Muscle layer of duodenum (tissue), 2 donors: ENCODE data around the gene EXOC5.
"Not testable (repeated sequence)": the region's sequence is repeated elsewhere in the genome, so short reads cannot be mapped to it uniquely, and the experiment has no call there.

Source experiments
- H3K27ac ChIP-seq: one replicate; pipeline ENCODE4 v1.7.0; 2013; ENCODE audit warnings: mild to moderate bottlenecking, low read length
- H3K27me3 ChIP-seq: one replicate; pipeline ENCODE4 v1.7.0; 2013; ENCODE audit warnings: low read depth, mild to moderate bottlenecking, control low read depth, low read length
- H3K36me3 ChIP-seq, 2 donors: one replicate each; pipeline ENCODE4 v1.7.0; 2013; ENCODE audit warnings: low read length in 2 of 2, control low read depth in 1 of 2, mild to moderate bottlenecking in 1 of 2; ENCODE audit not compliant: insufficient read depth in 2 of 2, control insufficient read depth in 1 of 2
- H3K4me1 ChIP-seq, 2 donors: one replicate each; pipeline ENCODE4 v1.7.0; 2013; ENCODE audit warnings: low read length in 2 of 2, mild to moderate bottlenecking in 2 of 2, control low read depth in 1 of 2, moderate library complexity in 1 of 2; ENCODE audit not compliant: insufficient read depth in 2 of 2, control insufficient read depth in 1 of 2
- H3K4me3 ChIP-seq, 2 donors: one replicate each; pipeline ENCODE4 v1.7.0; 2013; ENCODE audit warnings: low read length in 2 of 2, low read depth in 1 of 2, mild to moderate bottlenecking in 1 of 2
- H3K9me3 ChIP-seq, 2 donors: one replicate each; pipeline ENCODE4 v1.7.0; 2013; ENCODE audit warnings: low read length in 2 of 2, control low read depth in 1 of 2, mild to moderate bottlenecking in 1 of 2; ENCODE audit not compliant: control insufficient read depth in 1 of 2
- donor health status: healthy.

Gene EXOC5

GRCh38 chr14:57287745-57288144, 19.0 kb upstream of the EXOC5 start:
- Histone ChIP-seq H3K27me3 (no peaks in the 10 kb centered on the region), H3K27ac (no peak overlapping the region), H3K4me3 (no peak overlapping the region), H3K4me1 (no peaks in the 10 kb centered on the region), H3K9me3 (no peaks in the 10 kb centered on the region), H3K36me3 (peaks cover 26 to 37% of the 10 kb centered on the region in 2 donors)

- H3K27me3 ChIP-seq: no peaks in the 10 kb centered on the region
- no peak overlapping the region for H3K27ac ChIP-seq
- H3K36me3 ChIP-seq: peaks cover 25 to 34% of the 10 kb centered on the region in 2 donors
- H3K4me3 ChIP-seq: no peak overlapping the region
- H3K4me1 ChIP-seq: no peaks in the 10 kb centered on the region
- H3K9me3 ChIP-seq: no peaks in the 10 kb centered on the region
Measured at GRCh38 chr14:57277062-57277461, 8.4 kb upstream of the EXOC5 start.

GRCh38 chr14:57275023-57275664, 6.4 kb upstream of the EXOC5 start:
- H3K27me3 ChIP-seq: no peaks in the 10 kb centered on the region
- H3K27ac ChIP-seq: no peak overlapping the region
- H3K4me1 ChIP-seq: peaks cover 7 to 16% of the 10 kb centered on the region in 2 donors
- no peaks in the 10 kb centered on the region for H3K9me3 ChIP-seq
- no peak overlapping the region for H3K4me3 ChIP-seq
- H3K36me3 ChIP-seq: peaks cover 19 to 22% of the 10 kb centered on the region in 2 donors

DNA sequence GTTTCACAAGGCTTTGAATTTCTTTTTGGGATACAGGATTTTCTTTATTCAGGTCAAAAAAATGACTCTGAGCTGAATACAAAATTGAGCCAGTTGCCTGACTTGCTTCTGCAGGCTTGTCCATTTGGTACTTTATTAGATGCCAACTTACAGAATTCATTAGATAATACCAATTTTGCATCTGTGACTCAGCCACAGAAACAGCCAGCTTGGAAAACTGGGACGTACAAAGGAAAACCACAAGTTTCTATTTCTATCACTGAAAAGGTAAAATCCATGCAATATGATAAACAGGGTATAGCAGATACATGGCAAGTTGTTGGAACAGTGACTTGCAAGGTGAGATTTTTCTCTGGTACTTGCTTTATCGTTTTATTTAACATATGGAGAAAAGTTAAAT, 5.8 kb upstream of the EXOC5 start:
- H3K4me1 ChIP-seq: peaks cover 7 to 21% of the 10 kb centered on the region in 2 donors
- H3K36me3 ChIP-seq: peaks cover 19 to 22% of the 10 kb centered on the region in 2 donors
- H3K4me3 ChIP-seq: no peak overlapping the region
- no peaks in the 10 kb centered on the region for H3K27me3 ChIP-seq
- H3K9me3 ChIP-seq: no peaks in the 10 kb centered on the region
- H3K27ac ChIP-seq: no peak overlapping the region

DNA sequence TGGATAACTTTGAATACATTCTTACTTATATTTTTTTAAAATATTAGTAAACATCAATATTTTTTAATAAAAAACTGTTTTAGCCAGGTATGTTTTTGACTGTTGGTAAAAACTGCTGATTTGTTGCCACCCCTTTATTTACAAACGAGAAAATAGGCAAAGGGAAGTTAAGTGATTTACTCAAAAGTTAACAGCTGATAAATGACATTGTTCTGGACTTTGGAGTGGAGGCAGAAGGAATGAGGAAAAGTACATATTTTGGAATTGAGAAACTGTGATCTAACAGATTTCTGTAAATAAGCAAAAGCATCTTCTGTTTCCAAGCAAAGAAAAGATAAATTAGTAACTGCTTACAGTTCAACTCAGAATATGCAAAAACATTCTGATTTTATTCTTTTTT, 4.5 kb upstream of the EXOC5 start:
- H3K9me3 ChIP-seq: no peaks in the 10 kb centered on the region
- H3K36me3 ChIP-seq: peaks cover 17 to 23% of the 10 kb centered on the region in 2 donors
- no peak overlapping the region for H3K4me3 ChIP-seq
- H3K27me3 ChIP-seq: no peaks in the 10 kb centered on the region
- no peak overlapping the region for H3K27ac ChIP-seq
- H3K4me1 ChIP-seq: peaks cover 7 to 21% of the 10 kb centered on the region in 2 donors

DNA sequence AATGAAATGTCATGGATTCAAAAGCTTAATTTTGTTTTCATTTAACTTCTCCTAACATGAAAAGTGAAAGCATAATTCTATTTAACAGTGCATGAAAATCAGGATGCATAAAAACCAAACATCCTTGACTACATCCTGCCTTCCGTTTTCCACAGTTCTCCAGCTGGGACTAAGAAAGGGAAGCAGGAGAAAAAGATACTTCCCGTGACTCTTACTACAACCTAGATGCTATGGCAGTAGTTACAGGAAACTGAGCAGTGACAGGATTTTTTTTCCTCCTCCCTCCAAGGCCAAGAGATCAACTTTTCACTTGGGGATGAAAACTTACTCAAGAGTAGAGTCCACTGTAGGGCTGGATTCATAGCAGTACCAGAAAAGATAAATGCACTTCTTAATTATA, 2.6 kb downstream of the EXOC5 start:
- Histone ChIP-seq H3K9me3 (no peaks in the 10 kb centered on the region), H3K27ac (no peak overlapping the region), H3K36me3 (peaks cover 0 to 6% of the 10 kb centered on the region in 2 donors), H3K4me3 (no peak overlapping the region), H3K27me3 (no peaks in the 10 kb centered on the region), H3K4me1 (peaks cover 9 to 36% of the 10 kb centered on the region in 2 donors)

DNA sequence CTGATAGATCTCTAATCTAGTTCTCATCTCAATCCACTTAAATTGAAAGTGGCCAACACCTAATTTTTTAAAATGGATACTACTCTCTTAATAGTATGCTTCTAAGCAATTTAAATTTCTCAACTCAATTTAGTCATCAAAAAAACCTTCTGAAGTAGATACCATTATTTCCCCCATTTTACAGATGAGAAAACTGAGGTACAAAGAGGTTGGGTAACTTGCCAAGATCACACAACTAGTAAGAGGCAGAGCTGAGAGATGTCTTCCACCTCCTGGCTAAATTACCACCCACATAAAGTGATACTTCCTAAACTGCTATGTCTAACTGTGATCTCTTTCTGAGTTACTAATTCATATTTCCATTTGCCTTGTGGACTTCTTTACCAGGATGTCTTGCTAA, 6.6 kb downstream of the EXOC5 start:
- H3K27ac ChIP-seq: no peak overlapping the region
- H3K9me3 ChIP-seq: no peaks in the 10 kb centered on the region
- no peaks in the 10 kb centered on the region for H3K36me3 ChIP-seq
- H3K4me1 ChIP-seq: peaks cover 5 to 17% of the 10 kb centered on the region in 2 donors
- no peak overlapping the region for H3K4me3 ChIP-seq
- H3K27me3 ChIP-seq: no peaks in the 10 kb centered on the region

DNA sequence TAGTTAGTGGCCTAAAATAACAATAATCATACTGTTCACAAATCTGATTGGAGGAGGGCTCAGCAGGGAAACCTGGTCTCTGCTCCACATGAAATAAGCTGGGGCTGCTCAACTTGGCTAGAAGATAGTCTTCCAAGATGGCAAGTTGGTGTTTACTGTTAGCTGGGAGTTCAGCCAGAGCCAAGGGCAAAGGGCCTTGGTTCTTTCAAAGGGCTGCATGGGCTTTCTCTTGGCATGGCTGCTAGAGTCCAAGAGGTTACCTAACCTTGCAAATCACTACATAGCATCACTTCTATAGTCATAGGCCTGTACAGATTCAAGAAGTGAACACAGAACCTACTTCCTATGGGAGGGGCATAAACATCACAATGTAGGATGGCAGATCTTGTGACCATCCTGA, 7.1 kb downstream of the EXOC5 start:
- H3K4me3 ChIP-seq: no peak overlapping the region
- peaks cover 0 to under 1% of the 10 kb centered on the region in 2 donors for H3K36me3 ChIP-seq
- H3K27ac ChIP-seq: no peak overlapping the region
- no peaks in the 10 kb centered on the region for H3K27me3 ChIP-seq
- no peaks in the 10 kb centered on the region for H3K9me3 ChIP-seq
- peaks cover 5 to 12% of the 10 kb centered on the region in 2 donors for H3K4me1 ChIP-seq

GRCh38 chr14:57259672-57260071, 9.0 kb downstream of the EXOC5 start:
- H3K4me1 ChIP-seq: peaks cover 5 to 9% of the 10 kb centered on the region in 2 donors
- no peak overlapping the region for H3K4me3 ChIP-seq
- no peaks in the 10 kb centered on the region for H3K27me3 ChIP-seq
- no peak overlapping the region for H3K27ac ChIP-seq
- peaks cover 0 to 3% of the 10 kb centered on the region in 2 donors for H3K36me3 ChIP-seq
- H3K9me3 ChIP-seq: no peaks in the 10 kb centered on the region

- not testable (repeated sequence) for H3K9me3 ChIP-seq, H3K4me1 ChIP-seq, H3K4me3 ChIP-seq, H3K27ac ChIP-seq, H3K36me3 ChIP-seq, H3K27me3 ChIP-seq
Measured at GRCh38 chr14:57258221-57258620, 10.5 kb downstream of the EXOC5 start.

GRCh38 chr14:57254884-57255283, 13.8 kb downstream of the EXOC5 start:
- H3K36me3 ChIP-seq: peaks cover 0 to 3% of the 10 kb centered on the region in 2 donors

More at GRCh38 chr14:57254884-57255283, 13.8 kb downstream of the EXOC5 start:
- Histone ChIP-seq H3K9me3 (no peaks in the 10 kb centered on the region), H3K27ac (no peak overlapping the region), H3K27me3 (no peaks in the 10 kb centered on the region), H3K4me3 (no peak overlapping the region), H3K4me1 (no peaks in the 10 kb centered on the region)
